Lower lobe of right lung (tissue), 2 donors: ENCODE results near the gene UVRAG. TPM values are rescaled to one million over a fixed set of nuclear protein-coding genes. Genes with fewer than 3 reads are reported as not detected.
A peak's percentile ranks its signal among the peaks of the same experiment; 100 is the strongest.

Experiments used
- ATAC-seq, 2 donors: fragments of 200-7000 bp; cut with Tn5 transposase; one replicate each; pipeline ENCODE4 v1.9.1; 2020 to 2022; ENCODE audit warnings: mild to moderate bottlenecking in 2 of 2, moderate library complexity in 2 of 2
- DNase-seq: peaks from one replicate; pipeline ENCODE4 v3.0.0-alpha.2; 2020
- H3K27ac ChIP-seq: fragments of 200-600 bp; one replicate; pipeline ENCODE4 v1.8.0; 2022
- H3K27me3 ChIP-seq: fragments of 200-600 bp; one replicate; pipeline ENCODE4 v1.8.0; 2022; ENCODE audit warnings: low read depth
- H3K36me3 ChIP-seq: fragments of 200-600 bp; one replicate; pipeline ENCODE4 v1.8.0; 2022; ENCODE audit warnings: mild to moderate bottlenecking
- H3K4me1 ChIP-seq: fragments of 200-600 bp; one replicate; pipeline ENCODE4 v1.8.0; 2022
- H3K4me3 ChIP-seq: fragments of 200-600 bp; one replicate; pipeline ENCODE4 v1.8.0; 2022; ENCODE audit warnings: mild to moderate bottlenecking
- H3K9me3 ChIP-seq: fragments of 200-600 bp; one replicate; pipeline ENCODE4 v1.8.0; 2022
- CTCF ChIP-seq: fragments of 200-600 bp; IDR thresholded peaks from one replicate; pipeline ENCODE4 v1.8.0; 2022; ENCODE audit warnings: antibody characterized with exemption, mild to moderate bottlenecking
- intact Hi-C: fragments of 100-400 bp; cut with DNase I; formaldehyde crosslinking; loops from one replicate; pipeline ENCODE4 v1.11.0; 2022
- total RNA-seq: library from RNA; stranded (reverse); fragmentation: NEBNext Ultra II Directional; extraction: Animal tissue kit (Norgen Biotek cat#: 25700); gene quantifications from one replicate; pipeline ENCODE4 v1.2.1, GENCODE V29; 2021
- donor health status: DM: no; HTN: yes; CAD: no; lungs with severe emphysema.

UVRAG gene
- total RNA-seq, 1 donor from 2014 or later: 36.0 TPM

- Histone ChIP-seq H3K27ac (no peak overlapping the region), H3K4me3 (no peak overlapping the region), H3K36me3 (peaks cover 42% of the 10 kb centered on the region), H3K4me1 (no peaks in the 10 kb centered on the region), H3K27me3 (no peaks in the 10 kb centered on the region), H3K9me3 (no peaks in the 10 kb centered on the region)
- DNase-seq: no peak
- intact Hi-C loops: no loop called here
- TF ChIP-seq CTCF: no peak
- peak in 1 of 2 donors; percentile 52 for ATAC-seq
Observed at GRCh38 chr11:76140912-76141574, 326.0 kb downstream of the UVRAG start.

GRCh38 chr11:76141901-76142588, 327.0 kb downstream of the UVRAG start:
- no peak for DNase-seq
- no peak overlapping the region for H3K27ac ChIP-seq
- intact Hi-C loops: no loop called here

GRCh38 chr11:76143274-76143673, 328.3 kb downstream of the UVRAG start:
- DNase-seq: no peak
- Histone ChIP-seq H3K4me1 (no peaks in the 10 kb centered on the region), H3K36me3 (peaks cover 31% of the 10 kb centered on the region), H3K27me3 (no peaks in the 10 kb centered on the region), H3K27ac (no peak overlapping the region), H3K9me3 (no peaks in the 10 kb centered on the region), H3K4me3 (no peak overlapping the region)
- no peak for TF ChIP-seq CTCF
- intact Hi-C loops: no loop called here
- ATAC-seq: no peak

More at GRCh38 chr11:76141901-76142588, 327.0 kb downstream of the UVRAG start:
- Histone ChIP-seq H3K36me3 (peaks cover 39% of the 10 kb centered on the region), H3K4me3 (no peak overlapping the region), H3K9me3 (no peaks in the 10 kb centered on the region), H3K4me1 (no peaks in the 10 kb centered on the region), H3K27me3 (no peaks in the 10 kb centered on the region)
- no peak for ATAC-seq
- TF ChIP-seq CTCF: no peak

GRCh38 chr11:76147106-76147740, 332.2 kb downstream of the UVRAG start:
- no peak for TF ChIP-seq CTCF
- Histone ChIP-seq H3K4me3 (no peak overlapping the region), H3K27ac (no peak overlapping the region), H3K9me3 (no peaks in the 10 kb centered on the region), H3K36me3 (peaks cover 11% of the 10 kb centered on the region), H3K4me1 (peaks cover 4% of the 10 kb centered on the region), H3K27me3 (no peaks in the 10 kb centered on the region)
- intact Hi-C loops: no loop called here
- no peak for DNase-seq
- ATAC-seq: no peak

GRCh38 chr11:76148231-76148630, 333.2 kb downstream of the UVRAG start:
- H3K36me3 ChIP-seq: peaks cover 1% of the 10 kb centered on the region
- H3K27ac ChIP-seq: no peak overlapping the region
- H3K9me3 ChIP-seq: no peaks in the 10 kb centered on the region
- TF ChIP-seq CTCF: no peak
- peaks cover 12% of the 10 kb centered on the region for H3K4me1 ChIP-seq
- no peak overlapping the region for H3K4me3 ChIP-seq
- H3K27me3 ChIP-seq: no peaks in the 10 kb centered on the region
- no peak for ATAC-seq
- DNase-seq: no peak
- intact Hi-C loops: no loop called here
